Endothelial cell of umbilical vein (primary cell): Measurements from ENCODE around the gene SAMD10. TPM values are rescaled to one million over a fixed set of nuclear protein-coding genes. Genes with fewer than 3 reads are reported as not detected.

Source experiments
- BruUV-seq: library from RNA; stranded (reverse); fragments of 400-500 nt; replicated peaks from 2 replicates; lab custom pipeline; 2021; lab: Mats Ljungman, UMichigan
- CTCF ChIA-PET: fragments of 300-600, 350-600 bp; sonication (Branson Sonifier 250); formaldehyde crosslinking; loops from one replicate; lab custom pipeline; 2021; ENCODE audit warnings: antibody characterized with exemption, inconsistent platforms; lab: Charles Lee
- POLR2A ChIA-PET: fragments of 300-600, 350-600 bp; sonication (Branson Sonifier 250); formaldehyde crosslinking; loops from one replicate; lab custom pipeline; 2021; ENCODE audit warnings: antibody characterized with exemption, inconsistent platforms; lab: Charles Lee
- DNase-seq: peaks from one replicate; pipeline ENCODE4 v3.0.0-alpha.2; 2011; ENCODE audit warnings: low read depth, low spot score
- FAIRE-seq: peaks from 2 replicates; lab custom pipeline; 2011; peaks lifted over from hg19 to GRCh38; lab: Jason Lieb, UNC
- H2AFZ ChIP-seq: 2 replicates; pipeline ENCODE4 v1.6.0; 2012; ENCODE audit warnings: low read depth, low read length, control low read depth, inconsistent platforms
- H3K27ac ChIP-seq: 2 replicates; pipeline ENCODE4 v1.5.1; 2011; ENCODE audit warnings: low read depth, mild to moderate bottlenecking, control low read depth, low read length, moderate library complexity; ENCODE audit not compliant: insufficient read depth
- H3K27me3 ChIP-seq, 2 experiments: 2 replicates each; pipeline versions ENCODE4 v1.6.0 to v1.6.1; 2011; ENCODE audit warnings: low read length in 2 of 2, mixed read lengths in 1 of 2; ENCODE audit not compliant: control insufficient read depth in 2 of 2, insufficient read depth in 2 of 2
- H3K36me3 ChIP-seq, 2 experiments: 2 replicates in 1 of 2; 3 replicates in 1 of 2; pipeline ENCODE4 v1.5.1; 2011; ENCODE audit warnings: low read length in 2 of 2, mild to moderate bottlenecking in 1 of 2, moderate library complexity in 1 of 2; ENCODE audit not compliant: control insufficient read depth in 2 of 2, insufficient read depth in 2 of 2; ENCODE audit errors: extremely low read depth in 1 of 2
- H3K4me1 ChIP-seq: 3 replicates; pipeline ENCODE4 v1.5.1; 2011; ENCODE audit warnings: mild to moderate bottlenecking, low read length; ENCODE audit not compliant: control insufficient read depth, insufficient read depth; ENCODE audit errors: extremely low read depth
- H3K4me2 ChIP-seq: 2 replicates; pipeline ENCODE4 v1.6.1; 2011; ENCODE audit warnings: low read length, control low read depth, mixed read lengths; ENCODE audit not compliant: insufficient read depth
- H3K4me3 ChIP-seq, 3 experiments: fragments of 200-600 bp in 1 of 3; sonication (generic), shearing (Covaris generic) in 1 of 3; replicated peaks in 1 of 3; 2 replicates each; pipeline ENCODE4 v1.5.1; 2011 to 2016; ENCODE audit warnings: control low read depth in 3 of 3, low read length in 3 of 3, mild to moderate bottlenecking in 2 of 3, inconsistent platforms in 1 of 3, low read depth in 1 of 3, moderate library complexity in 1 of 3; ENCODE audit not compliant: insufficient read depth in 1 of 3
- H3K79me2 ChIP-seq: 2 replicates; pipeline ENCODE4 v1.6.0; 2012; ENCODE audit warnings: low read length, inconsistent platforms; ENCODE audit not compliant: control insufficient read depth, insufficient read depth
- H3K9ac ChIP-seq: replicated peaks from 2 replicates; pipeline ENCODE3; 2011; ENCODE audit warnings: low read length, control low read depth; ENCODE audit not compliant: insufficient read depth; ENCODE audit errors: extremely low read depth
- H3K9me1 ChIP-seq: replicated peaks from 3 replicates; pipeline ENCODE4 v1.6.0; 2011; ENCODE audit warnings: mild to moderate bottlenecking, low read length; ENCODE audit not compliant: control insufficient read depth, insufficient read depth; ENCODE audit errors: extremely low read depth
- H3K9me3 ChIP-seq: replicated peaks from 2 replicates; pipeline ENCODE4 v1.5.1; 2012; ENCODE audit warnings: low read length, inconsistent platforms; ENCODE audit not compliant: control insufficient read depth, insufficient read depth
- H4K20me1 ChIP-seq: replicated peaks from 2 replicates; pipeline ENCODE3; 2011; ENCODE audit warnings: mild to moderate bottlenecking, low read length; ENCODE audit not compliant: control insufficient read depth, insufficient read depth; ENCODE audit errors: extremely low read depth
- CTCF ChIP-seq, 2 donors: IDR thresholded peaks; 1 replicate in 1 of 2; 2 replicates in 1 of 2; pipeline ENCODE4 v1.5.1; 2011; ENCODE audit warnings: low read length in 2 of 2, mild to moderate bottlenecking in 2 of 2, moderate library complexity in 2 of 2, control low read depth in 1 of 2, inconsistent platforms in 1 of 2, low read depth in 1 of 2; ENCODE audit not compliant: insufficient read depth in 1 of 2; ENCODE audit errors: extremely low read depth in 1 of 2
- EZH2 ChIP-seq: IDR thresholded peaks from 2 replicates; pipeline ENCODE4 v1.6.1; 2012; ENCODE audit warnings: borderline replicate concordance, low read depth, mild to moderate bottlenecking, moderate library complexity, low read length, inconsistent platforms; ENCODE audit not compliant: severe bottlenecking
- MYC ChIP-seq: IDR thresholded peaks from one replicate; pipeline ENCODE4 v1.6.1; 2011; ENCODE audit warnings: mild to moderate bottlenecking, low read depth, low read length
- POLR2A ChIP-seq: IDR thresholded peaks from 2 replicates; pipeline ENCODE4 v1.6.1; 2012; ENCODE audit warnings: low read depth, mild to moderate bottlenecking, control low read depth, low read length
- dilution Hi-C: fragments of 300-500 bp; cut with MboI; formaldehyde crosslinking; loops from one replicate; pipeline ENCODE4 v1.15.0; 2019; ENCODE audit warnings: low sequenced_read_pairs; ENCODE audit not compliant: extremely low pct_ligation_motif_present
- intact Hi-C: fragments of 100-400 bp; cut with micrococcal nuclease; formaldehyde crosslinking; loops from one replicate; pipeline ENCODE4 v1.10.0; 2022
- polyA plus RNA-seq, 4 experiments: library from polyadenylated mRNA; depleted of rRNA in 3 of 4; stranded (reverse) in 3 of 4; unstranded in 1 of 4; fragments of >200 nt; gene quantifications; 2 replicates each; pipeline versions ENCODE4 v1.2.1 to v1.2.3, GENCODE V29; 2011 to 2012; ENCODE audit warnings: missing spikeins in 1 of 4
- total RNA-seq: library from RNA; stranded (reverse); gene quantifications from 2 replicates; pipeline ENCODE4 v1.2.3, GENCODE V29; 2021
- TF ChIP-seq, protein P1 (sequence below): IDR thresholded peaks from 2 replicates; pipeline ENCODE4 v1.6.1; 2011; ENCODE audit not compliant: insufficient read depth, insufficient read length

The SAMD10 gene
- total and polyA plus RNA-seq, 2 donors (not counting 3 experiments of a cell fraction or from before 2014, with no cell fraction given), result 4.7 to 5.3 TPM

DNA sequence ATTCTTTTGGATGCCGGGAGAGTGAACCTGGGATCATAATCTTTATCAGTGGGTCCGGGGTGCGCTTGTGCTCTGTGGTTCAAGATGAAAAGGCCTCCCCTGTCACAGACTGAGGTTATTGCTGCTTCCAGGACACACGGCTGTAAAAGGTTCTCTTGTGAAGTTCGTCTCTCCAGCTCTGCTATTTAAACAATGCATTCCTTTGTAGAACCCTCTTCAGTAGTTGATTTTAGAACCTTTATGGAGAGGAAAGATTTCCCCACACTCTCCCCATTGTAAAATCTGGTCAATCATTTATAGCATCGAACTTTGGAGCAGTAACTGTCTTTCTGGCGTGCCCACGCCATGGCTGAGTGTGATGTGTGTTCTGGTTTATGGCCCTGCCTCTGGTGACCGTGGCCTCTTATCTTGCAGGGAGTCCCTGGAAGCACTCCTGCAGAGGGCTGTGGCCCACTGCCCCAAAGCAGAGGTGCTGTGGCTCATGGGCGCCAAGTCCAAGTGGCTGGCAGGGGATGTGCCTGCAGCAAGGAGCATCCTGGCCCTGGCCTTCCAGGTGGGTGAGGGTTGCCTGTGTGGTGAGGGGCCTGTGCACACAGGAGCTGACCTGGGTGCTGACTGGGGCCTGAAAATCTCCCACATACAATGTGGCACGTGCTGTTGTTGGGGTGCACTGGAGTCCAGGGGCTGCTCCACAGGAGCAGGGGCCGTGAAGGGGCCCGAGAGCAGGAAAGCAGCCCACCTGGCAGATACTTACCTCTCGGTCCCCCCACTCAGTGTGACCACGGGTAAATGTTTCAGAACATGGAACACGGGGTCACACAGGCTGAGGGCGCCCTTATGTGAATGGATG is 44.9 kb upstream of the SAMD10 start:
- POLR2A ChIA-PET, result no interaction called here
- Histone ChIP-seq H3K9ac (no peak overlapping the region), H3K4me1 (no peaks in the 10 kb centered on the region), H3K9me1 (no peaks in the 10 kb centered on the region), H3K36me3 (peaks cover 9 to 67% of the 10 kb centered on the region in 2 experiments), H3K4me2 (no peak overlapping the region), H3K27ac (no peak overlapping the region), H3K27me3 (no peaks in the 10 kb centered on the region), H3K4me3 (no peak overlapping the region), H3K79me2 (no peaks in the 10 kb centered on the region), H2AFZ (no peak overlapping the region), H3K9me3 (no peaks in the 10 kb centered on the region), H4K20me1 (no peaks in the 10 kb centered on the region)
- no TSS peak for BruUV-seq
- TF ChIP-seq MYC (no peak), EZH2 (no peak), CTCF (IDR thresholded peaks at IDR 0.05; ENCODE audit: extremely low read depth in 1 of 2, insufficient read depth in 1 of 2, low read depth in 1 of 2, low read length in 2 of 2) (no peak), POLR2A (no peak)
- TF ChIP-seq, protein P1, sequence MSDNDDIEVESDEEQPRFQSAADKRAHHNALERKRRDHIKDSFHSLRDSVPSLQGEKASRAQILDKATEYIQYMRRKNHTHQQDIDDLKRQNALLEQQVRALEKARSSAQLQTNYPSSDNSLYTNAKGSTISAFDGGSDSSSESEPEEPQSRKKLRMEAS, result no peak
- dilution Hi-C loops, result no loop called here
- FAIRE-seq (no peak), DNase-seq (no peak)
- intact Hi-C loops, result no loop called here
- CTCF ChIA-PET, result interaction anchor here (0.7 kb wide), 1 partner anchor 14 kb away, joined by 4 read pairs; no protein-coding TSS in a partner anchor
